RPMI8226 (cell line): Measurements from ENCODE around the gene MIGA1.
"Not testable (repeated sequence)": the region's sequence is repeated elsewhere in the genome, so short reads cannot be mapped to it uniquely, and the experiment has no call there.

ENCODE experiments used
- DNase-seq: peaks from one replicate; pipeline ENCODE4 v3.0.0-alpha.2; 2015

Gene MIGA1

GRCh38 chr1:77858725-77859124, 79.3 kb downstream of the MIGA1 start:
- no peak for DNase-seq

- DNase-seq: no peak
Measured at GRCh38 chr1:77859248-77859647, 79.8 kb downstream of the MIGA1 start.

GRCh38 chr1:77866296-77866695, 86.8 kb downstream of the MIGA1 start:
- no peak for DNase-seq

GRCh38 chr1:77872645-77873044, 93.2 kb downstream of the MIGA1 start:
- DNase-seq: no peak

DNA sequence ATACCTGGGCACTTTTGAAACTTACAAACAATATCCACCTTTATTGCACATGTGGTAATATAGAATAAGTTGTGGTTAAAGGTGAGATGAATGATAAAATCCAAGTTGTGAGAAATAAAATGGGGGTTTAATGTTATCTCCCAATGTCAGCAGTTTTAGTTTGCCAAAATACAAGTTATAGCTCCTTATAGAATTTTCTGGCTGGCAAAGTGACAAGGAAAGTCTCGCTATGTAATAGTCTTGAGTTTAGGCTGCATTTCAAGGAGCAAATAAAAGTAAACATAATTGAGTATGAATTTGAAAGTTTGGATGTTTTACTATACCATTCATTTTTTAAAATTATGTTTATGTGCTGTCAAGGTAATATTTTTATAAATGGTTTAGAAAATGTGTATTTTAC, 94.0 kb downstream of the MIGA1 start:
- DNase-seq: no peak

- DNase-seq: no peak
Measured at GRCh38 chr1:77874804-77875445, 95.5 kb downstream of the MIGA1 start.

DNA sequence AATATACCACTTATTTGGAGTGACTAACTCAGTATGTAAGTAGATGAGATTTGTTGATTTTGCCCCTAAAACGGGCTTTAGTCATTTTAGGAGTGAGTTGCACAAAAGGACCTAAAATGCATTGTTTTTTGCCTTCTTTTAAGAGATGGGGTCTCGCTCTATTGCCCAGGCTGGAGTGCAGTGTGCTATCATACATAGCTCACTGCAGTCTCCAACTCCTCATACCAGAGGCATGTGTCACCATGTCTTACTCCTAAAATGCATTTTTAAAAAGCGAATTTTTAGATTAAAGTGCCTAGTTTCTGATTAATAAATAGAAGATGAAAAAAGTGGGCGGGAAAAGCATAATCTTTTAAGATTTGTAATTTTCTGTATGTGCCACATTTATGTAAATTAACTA, 97.4 kb downstream of the MIGA1 start:
- no peak for DNase-seq

- no peak for DNase-seq
Measured at GRCh38 chr1:77881061-77881460, 101.6 kb downstream of the MIGA1 start.

- DNase-seq: no peak
Measured at GRCh38 chr1:77882411-77882810, 103.0 kb downstream of the MIGA1 start.

DNA sequence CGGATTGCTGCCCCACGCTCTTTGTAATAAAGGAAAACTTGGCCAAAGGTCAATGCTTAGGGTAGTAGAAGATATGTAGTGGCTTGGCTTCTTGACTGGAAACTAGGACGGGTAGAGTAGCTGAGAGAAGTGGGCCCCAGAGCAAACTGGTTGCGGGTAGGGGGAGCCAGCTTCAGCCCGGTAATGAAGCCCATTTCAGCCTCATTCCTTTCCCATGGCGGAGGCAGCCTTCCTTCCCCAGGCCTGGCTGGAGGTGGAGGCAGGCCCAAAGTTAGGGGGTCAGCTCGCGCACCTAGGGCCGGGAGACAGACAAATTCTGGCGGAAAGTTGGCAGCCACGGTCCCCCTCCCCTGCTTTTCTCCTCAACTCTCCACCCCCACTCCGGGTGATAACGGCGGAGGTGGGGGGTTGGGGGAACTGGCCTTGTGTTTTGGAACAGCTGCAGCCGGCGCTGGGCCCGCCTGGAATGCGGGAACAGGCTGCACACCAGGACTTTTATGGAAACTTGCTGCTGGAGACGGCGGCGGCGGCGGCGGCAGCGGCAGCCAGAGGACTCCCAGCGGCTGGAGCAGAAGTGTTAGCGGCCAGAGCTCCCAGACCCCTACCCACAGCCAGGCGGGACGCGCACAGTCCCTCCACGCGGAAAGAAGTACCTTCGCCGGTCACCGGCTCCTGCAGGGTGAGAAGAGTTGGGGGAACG, 108.8 kb downstream of the MIGA1 start, which contains the start of gene NEXN:
Gene NEXN (plus strand): TSS at position 544 of the 700 bp plus-strand sequence. CDS start 27,483 bp downstream, outside the sequence.
- DNase-seq: no peak

DNA sequence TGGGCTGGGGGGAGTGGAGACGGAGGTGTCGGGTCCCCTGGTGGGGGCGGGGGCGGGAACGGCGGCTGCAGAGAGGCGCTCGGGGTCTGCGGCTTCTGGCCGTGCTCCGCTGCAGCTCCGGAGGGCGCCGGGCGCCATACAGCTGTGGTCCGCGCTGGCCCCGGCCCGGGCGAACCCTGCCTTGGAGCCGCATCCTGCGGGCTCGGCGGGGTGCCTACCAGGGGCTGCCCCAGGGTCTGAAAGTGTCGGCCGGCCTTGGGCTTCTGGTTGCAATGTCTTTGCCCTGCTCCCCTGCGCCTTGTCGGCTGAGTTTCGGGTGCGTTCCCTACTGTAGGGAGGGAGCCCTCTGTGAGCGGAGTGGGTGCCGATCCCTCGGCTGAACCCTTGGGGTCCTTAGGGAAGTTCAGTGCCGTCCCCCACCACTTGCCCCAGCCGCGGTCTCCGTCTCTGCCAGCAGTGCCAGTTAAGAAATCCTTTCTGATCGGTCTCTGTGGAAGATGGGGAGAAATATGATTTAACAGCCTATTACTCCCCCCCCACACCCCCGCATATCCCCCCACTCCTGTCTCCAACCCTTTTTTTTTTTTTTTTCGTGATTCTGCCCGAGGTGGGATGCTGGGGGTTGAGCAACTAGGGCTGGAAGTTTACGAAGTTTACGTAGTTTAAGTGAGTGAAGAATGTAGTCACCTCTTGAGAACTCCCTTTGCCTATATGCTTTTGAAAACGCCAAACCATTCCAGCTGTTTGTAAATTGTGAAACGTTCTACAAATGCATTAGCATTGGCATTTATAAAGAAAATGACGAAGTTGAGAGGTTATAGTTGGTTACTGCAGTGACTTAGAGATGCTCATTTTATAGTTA, 109.6 kb downstream of the MIGA1 start:
- DNase-seq: no peak

- no peak for DNase-seq
Measured at GRCh38 chr1:77889671-77890070, 110.2 kb downstream of the MIGA1 start.

DNA sequence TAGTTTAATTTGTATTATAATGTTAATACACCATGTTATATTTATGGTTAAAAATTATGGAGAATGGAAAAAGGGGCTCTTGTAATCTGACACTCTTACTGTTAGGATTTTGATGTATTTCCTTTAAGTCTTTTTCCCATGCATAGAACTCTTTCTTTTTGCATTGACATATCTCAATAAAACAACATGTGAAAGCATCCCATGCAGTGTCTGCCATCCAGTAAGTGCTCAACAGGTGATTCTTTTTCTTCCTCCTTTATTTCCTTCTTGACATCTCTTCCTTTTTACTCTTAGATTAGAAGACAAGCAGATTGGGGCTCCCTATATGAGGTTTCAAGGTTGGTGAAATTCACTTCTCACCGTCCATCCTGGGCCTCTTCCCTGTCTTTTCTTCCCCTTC, 111.8 kb downstream of the MIGA1 start:
- no peak for DNase-seq

- no peak for DNase-seq
Measured at GRCh38 chr1:77899647-77900320, 120.3 kb downstream of the MIGA1 start.

DNA sequence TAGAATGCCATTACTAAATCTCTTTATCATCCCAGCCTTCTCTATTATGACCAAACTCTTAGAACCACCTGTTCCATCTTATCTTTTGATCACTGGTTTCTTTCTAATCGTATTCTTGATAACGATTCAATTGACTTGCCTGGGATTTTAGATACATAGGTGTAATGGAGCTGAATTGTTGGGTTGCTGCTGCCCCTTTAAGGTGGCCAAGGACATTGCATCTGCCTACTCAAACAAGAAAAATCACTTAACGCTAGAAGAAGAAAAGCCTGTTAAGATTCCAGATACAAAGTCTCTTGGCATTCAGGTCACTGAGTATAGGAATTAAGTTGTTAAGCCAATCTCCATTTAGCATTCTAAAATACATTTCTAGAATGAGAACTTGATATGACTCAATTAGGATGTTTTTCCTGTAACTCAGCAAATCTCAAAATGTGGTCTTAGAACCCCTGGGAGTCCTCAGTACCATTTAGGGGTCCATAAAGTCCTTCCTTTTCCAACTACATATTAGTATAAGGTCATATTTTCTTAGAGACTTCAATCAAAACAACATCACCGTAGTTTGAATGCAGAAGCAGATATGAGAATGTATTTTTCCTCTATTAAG, 121.3 kb downstream of the MIGA1 start:
- peak; percentile 15 for DNase-seq

GRCh38 chr1:77905603-77906002, 126.2 kb downstream of the MIGA1 start:
- DNase-seq: no peak

DNA sequence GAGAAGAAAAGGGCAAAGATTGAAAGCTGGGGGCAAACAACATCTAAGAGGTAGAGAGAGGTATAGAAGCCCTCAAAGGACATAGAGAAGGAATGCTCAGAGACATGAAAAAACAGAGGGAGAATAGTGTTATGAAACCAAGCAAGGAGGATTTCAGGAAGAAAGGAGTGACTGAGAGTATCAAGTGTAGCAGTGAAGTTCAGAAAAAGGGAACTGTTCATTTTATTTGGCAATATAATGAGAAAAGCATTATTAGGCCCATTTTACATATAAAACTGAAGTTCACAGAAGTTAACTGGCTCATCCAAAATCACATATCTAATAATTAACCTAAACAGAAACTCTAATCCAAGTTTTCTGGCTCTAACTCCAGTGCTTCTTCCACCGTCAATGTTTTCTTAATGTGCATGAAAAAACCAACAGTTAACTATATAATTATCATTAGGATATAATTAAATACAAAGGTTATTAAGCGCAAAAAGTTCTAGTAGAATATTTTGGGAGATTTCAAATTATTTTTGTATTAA, 126.6 kb downstream of the MIGA1 start:
- DNase-seq: no peak

GRCh38 chr1:77906624-77907023, 127.2 kb downstream of the MIGA1 start:
- DNase-seq: no peak

- no peak for DNase-seq
Measured at GRCh38 chr1:77910116-77910515, 130.7 kb downstream of the MIGA1 start.

GRCh38 chr1:77918918-77919317, 139.5 kb downstream of the MIGA1 start:
- DNase-seq: not testable (repeated sequence)

- no peak for DNase-seq
Measured at GRCh38 chr1:77925518-77925917, 146.1 kb downstream of the MIGA1 start.

DNA sequence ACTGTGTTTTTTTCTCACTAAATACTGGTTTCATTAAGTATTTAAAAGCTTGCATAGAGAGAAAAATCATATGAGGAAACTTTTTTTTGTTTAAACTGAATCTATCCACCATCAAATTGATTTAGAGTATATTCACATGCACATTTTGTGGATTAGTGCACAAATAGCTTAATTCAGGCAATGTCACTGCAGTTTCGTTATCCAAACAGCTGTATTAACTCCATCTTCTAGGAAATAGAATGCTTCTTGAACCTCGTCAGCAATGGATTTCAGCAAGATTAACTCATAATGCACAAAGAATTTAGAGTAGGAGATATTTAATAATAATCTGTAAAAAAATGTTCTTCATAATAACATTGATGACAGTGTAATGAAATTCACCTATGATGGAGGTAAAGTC, 146.5 kb downstream of the MIGA1 start:
- DNase-seq: no peak
